Spleen (tissue), 11 donors: Measurements from ENCODE around the gene BLM. TPM values are rescaled to one million over a fixed set of nuclear protein-coding genes. Genes with fewer than 3 reads are reported as not detected.

Experiments used
- DNase-seq: peaks from one replicate; pipeline ENCODE4 v3.0.0-alpha.2; 2020
- H3K27ac ChIP-seq, 8 donors: fragments of 200-600 bp; sonication (generic) in 7 of 8; 1 replicate in 4 of 8; 2 replicates in 4 of 8; pipeline versions ENCODE4 v1.5.0 to v1.8.0; 2016 to 2021; ENCODE audit warnings: inconsistent platforms in 4 of 8, mild to moderate bottlenecking in 4 of 8, moderate library complexity in 1 of 8
- H3K27me3 ChIP-seq, 7 donors: fragments of 200-600 bp; sonication (generic) in 6 of 7; replicated peaks in 1 of 7; 1 replicate in 4 of 7; 2 replicates in 3 of 7; pipeline versions ENCODE4 v1.5.0 to v1.8.0; 2016 to 2021; ENCODE audit warnings: inconsistent platforms in 3 of 7, mild to moderate bottlenecking in 1 of 7
- H3K36me3 ChIP-seq, 6 donors: fragments of 200-600 bp; sonication (generic) in 5 of 6; 1 replicate in 4 of 6; 2 replicates in 2 of 6; pipeline versions ENCODE4 v1.5.0 to v1.8.0; 2016 to 2021; ENCODE audit warnings: inconsistent platforms in 2 of 6
- H3K4me1 ChIP-seq, 6 donors: fragments of 200-600 bp; sonication (generic) in 5 of 6; 1 replicate in 3 of 6; 2 replicates in 3 of 6; pipeline versions ENCODE4 v1.5.0 to v1.8.0; 2016 to 2021; ENCODE audit warnings: inconsistent platforms in 3 of 6
- H3K4me3 ChIP-seq, 8 donors: fragments of 200-600 bp; sonication (generic) in 7 of 8; 1 replicate in 4 of 8; 2 replicates in 4 of 8; pipeline versions ENCODE4 v1.5.0 to v1.8.0; 2016 to 2021; ENCODE audit warnings: inconsistent platforms in 4 of 8, mild to moderate bottlenecking in 4 of 8, moderate library complexity in 2 of 8
- H3K9me3 ChIP-seq, 8 donors: fragments of 200-600 bp; sonication (generic) in 7 of 8; 1 replicate in 4 of 8; 2 replicates in 4 of 8; pipeline versions ENCODE4 v1.5.0 to v1.8.0; 2016 to 2021; ENCODE audit warnings: inconsistent platforms in 4 of 8
- CTCF ChIP-seq, 11 experiments: fragments of 200-600 bp in 7 of 11; fragments of 450-650 bp in 4 of 11; sonication (generic) in 4 of 11; IDR thresholded peaks in 8 of 11; conservative IDR thresholded peaks in 3 of 11; 1 replicate in 7 of 11; 2 replicates in 4 of 11; pipeline versions ENCODE4 v1.4.0 to v1.8.0; 2016 to 2021; ENCODE audit warnings: antibody characterized with exemption in 11 of 11, inconsistent platforms in 4 of 11, mild to moderate bottlenecking in 1 of 11
- POLR2A ChIP-seq, 3 donors: fragments of 450-650 bp; IDR thresholded peaks; one replicate each; pipeline ENCODE4 v1.5.1; 2017; ENCODE audit warnings: antibody characterized with exemption in 3 of 3, mild to moderate bottlenecking in 1 of 3
- POLR2AphosphoS5 ChIP-seq, 3 donors: sonication (generic); formaldehyde crosslinking; IDR thresholded peaks; one replicate each; pipeline ENCODE4 v1.5.1; 2017; ENCODE audit warnings: antibody characterized with exemption in 3 of 3
- WGBS, 5 donors: extraction: QIAGEN DNeasy Blood & Tissue Kit in 3 of 5; methylation state at CpG; one replicate each; pipeline versions ENCODE4 v1.1.5 to v1.1.7; 2013 to 2018; 5-methylcytosine and 5-hydroxymethylcytosine counted together
- intact Hi-C: fragments of 100-400 bp; cut with DNase I; formaldehyde crosslinking; loops from one replicate; pipeline ENCODE4 v1.15.0; 2023; ENCODE audit warnings: low total_unique reads
- polyA plus RNA-seq, 3 donors: library from polyadenylated mRNA; stranded (reverse); fragments of 200-250 nt; gene quantifications; one replicate each; pipeline ENCODE4 v1.2.1, GENCODE V29; 2013
- total RNA-seq, 7 donors: library from RNA; depleted of rRNA in 3 of 7; stranded (reverse); fragments of >200 nt in 3 of 7; fragmentation: NEBNext Ultra II Directional in 4 of 7; extraction: Animal tissue kit (Norgen Biotek cat#: 25700) in 4 of 7; gene quantifications; one replicate each; pipeline versions ENCODE4 v1.1.0 to v1.2.1, GENCODE V29; 2016 to 2021
- donor health status: healthy with polysubstance abuse.
- donor health status: DM: no; HTN: no; CAD: no; lungs with moderate emphysema.
- donor health status: DM: no; HTN: no; CAD: no.
- donor health status: Bipolar disorder and iron deficiency.
- donor health status: healthy.
- donor health status: DM: no; HTN: no; CAD: no.
- donor health status: DM: yes; HTN: yes; CAD: no.

Gene BLM
- total and polyA plus RNA-seq, 10 donors = 5.8 to 12.0 (median 7.3) TPM

- intact Hi-C loops = no loop called here
- H3K27ac ChIP-seq = peak overlapping the region in 4 of 8 donors; percentile 41 to 81 (median 78)
- TF ChIP-seq POLR2AphosphoS5 (IDR thresholded peaks at IDR 0.05) (peak in 1 of 3 donors; percentile 82), POLR2A (IDR thresholded peaks at IDR 0.05) (no peak), CTCF (IDR thresholded peaks at IDR 0.05 in 8 of 11, conservative IDR thresholded peaks at IDR 0.05 in 3 of 11) (no peak)
Measured at GRCh38 chr15:90762109-90762508, 45.0 kb downstream of the BLM start.

GRCh38 chr15:90763366-90764099 is 46.4 kb downstream of the BLM start:
- intact Hi-C loops = no loop called here
- Histone ChIP-seq H3K36me3 (peaks cover 0 to 30% (median 0%) of the 10 kb centered on the region in 6 donors), H3K9me3 (no peaks in the 10 kb centered on the region), H3K4me1 (peaks cover 0 to 8% (median 0%) of the 10 kb centered on the region in 6 donors), H3K27ac (peak overlapping the region in 1 of 8 donors; percentile 81), H3K27me3 (no peaks in the 10 kb centered on the region), H3K4me3 (no peak overlapping the region)
- 91 to 97% (median 94%) methylated on average over 4 of the region's 4 CpGs for WGBS, 5 donors
- TF ChIP-seq CTCF (IDR thresholded peaks at IDR 0.05 in 8 of 11, conservative IDR thresholded peaks at IDR 0.05 in 3 of 11) (no peak), POLR2A (IDR thresholded peaks at IDR 0.05) (no peak), POLR2AphosphoS5 (IDR thresholded peaks at IDR 0.05) (no peak)
- no peak for DNase-seq

More at GRCh38 chr15:90762109-90762508, 45.0 kb downstream of the BLM start:
- no peaks in the 10 kb centered on the region for H3K27me3 ChIP-seq
- H3K4me3 ChIP-seq = no peak overlapping the region
- peaks cover 0 to 21% (median 10%) of the 10 kb centered on the region in 6 donors for H3K4me1 ChIP-seq
- 56 to 92% (median 74%) methylated on average over 6 of the region's 6 CpGs for WGBS, 5 donors
- no peaks in the 10 kb centered on the region for H3K9me3 ChIP-seq
- peak; percentile 83 for DNase-seq
- H3K36me3 ChIP-seq = peaks cover 0 to 25% (median 0%) of the 10 kb centered on the region in 6 donors

GRCh38 chr15:90765531-90765930 is 48.4 kb downstream of the BLM start:
- Histone ChIP-seq H3K36me3 (peaks cover 0 to 39% (median 5%) of the 10 kb centered on the region in 6 donors), H3K4me1 (peaks cover 0 to 8% (median 0%) of the 10 kb centered on the region in 6 donors), H3K4me3 (no peak overlapping the region), H3K27ac (no peak overlapping the region), H3K9me3 (no peaks in the 10 kb centered on the region), H3K27me3 (no peaks in the 10 kb centered on the region)
- DNase-seq = no peak
- WGBS, 5 donors = 75 to 82% (median 78%) methylated on average over 2 of the region's 2 CpGs
- TF ChIP-seq POLR2A (IDR thresholded peaks at IDR 0.05) (no peak), CTCF (IDR thresholded peaks at IDR 0.05 in 8 of 11, conservative IDR thresholded peaks at IDR 0.05 in 3 of 11) (no peak), POLR2AphosphoS5 (IDR thresholded peaks at IDR 0.05) (no peak)
- intact Hi-C loops = no loop called here

GRCh38 chr15:90765966-90766365 is 48.8 kb downstream of the BLM start:
- WGBS, 5 donors = 81 to 99% (median 97%) methylated on average over 3 of the region's 3 CpGs
- peaks cover 0 to 8% (median 0%) of the 10 kb centered on the region in 6 donors for H3K4me1 ChIP-seq
- no peak for DNase-seq
- no peak overlapping the region for H3K27ac ChIP-seq
- no peaks in the 10 kb centered on the region for H3K27me3 ChIP-seq
- intact Hi-C loops = no loop called here
- TF ChIP-seq CTCF (IDR thresholded peaks at IDR 0.05 in 8 of 11, conservative IDR thresholded peaks at IDR 0.05 in 3 of 11) = no peak
- TF ChIP-seq POLR2A (IDR thresholded peaks at IDR 0.05) = no peak
- no peak for TF ChIP-seq POLR2AphosphoS5 (IDR thresholded peaks at IDR 0.05)
- no peak overlapping the region for H3K4me3 ChIP-seq
- no peaks in the 10 kb centered on the region for H3K9me3 ChIP-seq
- peaks cover 0 to 41% (median 5%) of the 10 kb centered on the region in 6 donors for H3K36me3 ChIP-seq
